Measurements from ENCODE around the gene SLC9A1.
"Not testable (repeated sequence)": the region's sequence is repeated elsewhere in the genome, so short reads cannot be mapped to it uniquely, and the experiment has no call there.

SLC9A1 gene

GRCh38 chr1:27130798-27131197, 24.1 kb downstream of the SLC9A1 start:
- no peak for DNase-seq

GRCh38 chr1:27129225-27129624, 25.7 kb downstream of the SLC9A1 start:
- no peak for DNase-seq

- DNase-seq = no peak
Measured at GRCh38 chr1:27127419-27127818, 27.5 kb downstream of the SLC9A1 start.

DNA sequence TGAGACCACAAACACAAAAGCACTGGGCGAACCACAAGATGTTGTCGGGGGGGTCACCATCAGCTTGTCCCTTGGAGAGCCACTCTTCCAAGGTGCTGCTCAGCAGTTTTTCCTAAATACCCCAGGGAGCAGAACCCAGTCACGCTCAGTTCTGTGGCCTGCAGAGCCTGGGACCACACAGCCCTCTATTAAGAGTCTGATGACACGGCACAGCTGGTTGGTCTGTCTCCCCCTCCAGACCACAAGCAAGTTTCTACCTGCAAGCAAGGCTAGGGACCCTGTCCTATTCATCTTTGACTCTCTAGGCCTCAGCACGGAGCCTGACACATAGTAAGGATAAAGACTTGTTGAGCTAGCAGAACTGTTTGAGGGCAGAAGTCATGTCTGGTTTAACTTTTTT, 28.5 kb downstream of the SLC9A1 start:
- no peak for DNase-seq

- DNase-seq = not testable (repeated sequence)
Measured at GRCh38 chr1:27125125-27125524, 29.8 kb downstream of the SLC9A1 start.

DNA sequence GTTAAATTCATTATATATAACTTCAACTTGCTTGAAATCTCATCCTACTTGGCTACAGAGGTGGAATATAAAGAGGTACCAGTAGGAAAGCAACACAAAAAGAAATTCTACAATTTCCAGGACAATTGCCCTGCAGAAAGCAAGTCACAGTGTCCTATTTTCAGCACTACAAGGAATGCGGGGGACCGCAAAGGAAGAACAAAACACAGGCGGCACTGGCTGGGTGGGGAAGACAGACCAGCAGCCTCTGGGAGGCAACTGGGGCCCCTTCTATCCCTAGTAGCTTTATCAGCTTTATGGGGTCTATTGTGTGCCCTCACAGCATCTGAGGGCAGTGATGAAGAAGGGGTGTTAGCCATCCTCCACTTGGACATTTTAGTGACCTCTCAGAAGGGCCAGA, 30.5 kb downstream of the SLC9A1 start:
- no peak for DNase-seq

- no peak for DNase-seq
Measured at GRCh38 chr1:27122652-27123051, 32.3 kb downstream of the SLC9A1 start.

DNA sequence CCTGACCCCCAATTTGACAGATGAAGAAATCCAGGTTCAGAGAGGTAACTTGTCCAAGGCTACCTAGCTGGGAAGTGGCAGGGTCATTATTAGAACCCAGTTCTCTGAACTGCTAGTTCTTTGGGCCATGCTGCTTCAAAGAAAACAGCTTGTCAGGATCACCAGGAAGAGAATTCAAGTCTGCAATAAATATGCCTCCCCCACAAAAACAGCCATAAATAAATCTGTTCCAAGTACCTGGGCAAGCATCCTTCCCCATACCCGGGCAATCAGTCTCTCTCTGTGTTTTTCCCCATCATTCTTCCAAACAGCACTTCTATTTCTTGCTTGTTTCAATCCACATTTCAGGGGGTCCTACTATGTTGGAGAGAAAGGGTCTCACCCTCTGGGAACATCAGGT, 34.1 kb downstream of the SLC9A1 start:
- DNase-seq = no peak

DNA sequence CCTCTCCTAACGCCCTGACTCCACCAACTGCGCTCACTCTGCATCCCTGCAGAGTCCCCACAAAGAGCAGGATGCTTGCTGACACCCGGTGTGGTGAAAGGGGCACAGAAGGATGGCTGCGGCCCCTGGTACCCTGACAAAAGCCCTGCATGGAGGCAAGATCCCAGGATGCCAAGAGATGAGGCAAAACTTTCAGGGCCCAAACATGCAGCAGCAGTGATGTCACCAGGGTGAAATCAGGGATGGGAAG, 36.6 kb downstream of the SLC9A1 start:
- DNase-seq = no peak

- no peak for DNase-seq
Measured at GRCh38 chr1:27117733-27118439, 37.0 kb downstream of the SLC9A1 start.

- DNase-seq = no peak
Measured at GRCh38 chr1:27116697-27117096, 38.2 kb downstream of the SLC9A1 start.

GRCh38 chr1:27116232-27116631, 38.7 kb downstream of the SLC9A1 start:
- no peak for DNase-seq

GRCh38 chr1:27114546-27114945, 40.4 kb downstream of the SLC9A1 start:
- no peak for DNase-seq

DNA sequence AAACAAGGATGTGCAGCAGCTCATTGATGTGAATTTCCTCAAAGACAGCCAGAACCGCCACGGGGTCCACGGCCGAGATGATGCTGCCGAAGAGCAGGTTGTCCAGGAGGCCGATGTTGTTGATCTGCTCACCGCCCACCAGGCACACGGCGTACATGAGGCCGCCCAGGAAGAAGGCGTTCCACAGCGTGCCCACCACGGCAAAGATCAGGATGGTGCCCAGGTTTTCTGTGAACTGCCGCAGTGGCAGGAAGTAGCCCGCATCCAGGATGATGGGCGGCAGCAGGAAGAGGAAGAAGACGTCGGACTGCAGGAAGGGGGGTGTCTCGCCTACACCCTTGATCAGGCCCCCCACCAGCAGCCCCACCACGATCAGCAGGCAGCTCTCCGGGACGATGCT, 41.1 kb downstream of the SLC9A1 start:
- no peak for DNase-seq

DNA sequence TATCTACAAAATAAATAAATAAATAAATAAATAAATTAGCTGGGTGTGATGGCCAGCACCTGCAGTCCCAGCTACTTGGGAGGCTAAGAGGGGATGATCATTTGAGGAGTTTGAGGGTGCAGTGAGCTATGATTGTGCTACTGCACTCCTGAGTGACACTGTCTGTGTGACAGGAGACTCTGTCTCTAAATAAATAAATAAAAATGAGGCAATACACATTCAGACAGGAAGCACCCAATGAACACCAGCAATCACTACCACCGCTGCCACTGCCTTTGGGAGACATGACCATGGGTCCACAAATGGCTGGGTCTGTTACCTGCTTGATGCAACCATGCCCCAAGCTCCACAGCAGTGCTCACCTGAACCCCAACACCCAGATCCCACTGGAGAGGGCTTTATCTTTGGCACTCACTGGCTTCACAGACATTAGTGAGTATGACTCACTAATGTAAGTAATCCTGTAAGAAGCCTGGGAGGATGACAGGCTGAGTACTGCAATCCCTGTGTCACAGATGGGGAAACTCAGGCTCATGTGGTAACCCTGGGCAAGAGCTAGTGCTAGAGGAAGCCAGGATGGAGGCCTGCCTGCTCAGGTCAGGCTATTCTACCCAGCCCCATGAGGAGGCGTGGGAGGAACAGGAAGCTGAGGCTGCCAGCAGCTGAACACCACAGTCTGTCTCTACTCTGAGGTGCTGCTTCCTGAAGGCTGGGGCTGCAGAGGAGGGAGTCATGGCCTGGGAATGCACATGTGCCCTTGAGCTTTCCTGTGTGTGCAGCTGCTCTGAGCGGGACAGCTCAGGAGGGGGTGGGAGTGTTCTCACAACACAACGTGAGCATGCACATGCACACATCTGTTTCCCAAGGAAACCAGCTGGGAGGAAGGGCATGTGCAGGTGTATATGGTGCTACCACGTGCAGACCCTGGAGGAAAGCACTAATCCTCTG, 43.0 kb downstream of the SLC9A1 start:
- peak; percentile 74 for DNase-seq

GRCh38 chr1:27109103-27109822, 45.7 kb downstream of the SLC9A1 start:
- peak; percentile 23 for DNase-seq

DNA sequence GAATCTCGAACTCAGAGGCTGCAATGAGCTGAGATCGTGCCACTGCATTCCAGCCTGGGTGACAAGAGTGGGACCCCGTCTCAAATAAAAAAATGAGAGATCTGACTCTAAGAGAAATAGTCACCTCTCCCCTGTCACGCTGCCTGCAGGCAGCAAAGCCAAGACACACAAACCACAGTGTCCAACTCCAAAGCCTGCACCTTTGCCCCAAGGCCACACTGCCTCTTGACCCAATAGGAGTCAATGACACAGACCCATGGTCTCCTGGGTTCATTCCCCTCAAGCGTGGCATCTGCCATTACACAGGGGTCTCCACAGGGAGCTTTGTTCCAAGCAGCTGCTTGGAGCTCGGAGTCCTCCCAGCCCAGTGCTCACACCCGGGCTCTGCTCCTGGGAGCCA, 46.3 kb downstream of the SLC9A1 start:
- no peak for DNase-seq

DNA sequence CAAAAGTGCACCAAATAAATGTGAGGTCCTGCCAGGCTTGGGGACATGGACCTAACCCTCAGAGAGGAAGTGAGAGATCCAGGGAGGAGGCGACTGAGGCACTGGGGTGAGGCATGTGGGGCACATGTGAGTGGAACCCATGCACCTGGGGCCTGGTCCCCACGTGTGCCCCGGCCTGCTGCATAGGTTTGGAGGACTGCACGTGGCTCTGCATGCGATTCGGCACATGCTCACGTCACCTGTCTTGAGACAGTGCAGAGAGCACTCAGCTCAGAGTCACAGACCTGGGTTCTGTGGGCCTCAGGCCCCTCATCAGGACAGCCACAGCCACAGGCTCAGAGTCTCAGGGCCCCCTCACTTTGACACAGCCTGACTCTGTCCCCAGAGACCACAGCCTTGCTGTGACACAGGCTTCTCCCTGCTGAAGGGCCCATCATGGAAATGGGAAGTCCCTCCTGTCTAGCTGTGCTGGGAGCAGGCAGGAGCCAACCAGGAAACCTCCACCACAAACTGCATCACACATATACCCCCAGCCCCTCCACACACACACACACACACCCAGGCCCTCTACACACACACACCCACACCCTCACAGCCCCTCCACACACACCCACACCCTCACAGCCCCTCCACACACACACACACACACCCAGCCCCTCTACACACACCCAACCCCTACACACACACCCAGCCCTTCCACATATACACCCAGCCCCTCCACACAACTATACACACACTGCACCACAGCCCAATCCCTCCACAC, 48.2 kb downstream of the SLC9A1 start:
- DNase-seq = no peak

- DNase-seq = no peak
Measured at GRCh38 chr1:27105018-27105417, 49.9 kb downstream of the SLC9A1 start.

DNA sequence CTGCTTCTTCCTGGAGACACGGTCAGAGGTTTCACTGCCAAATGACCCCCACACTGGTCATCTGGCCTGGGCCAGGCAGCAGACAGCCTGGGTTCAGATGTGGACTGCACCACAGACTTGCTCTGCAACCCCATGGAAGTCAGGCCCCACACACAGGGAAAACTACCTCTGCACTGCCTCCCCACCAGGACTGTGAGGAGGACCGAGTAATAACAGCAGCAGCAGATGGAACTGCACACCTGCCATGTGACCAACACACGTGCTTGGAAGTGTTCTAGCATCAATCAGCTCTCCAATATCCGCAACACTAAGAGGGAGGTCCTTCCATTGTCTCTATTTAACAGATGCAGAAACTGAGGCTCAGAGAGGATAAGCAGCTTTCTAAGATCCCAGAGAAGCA, 51.4 kb downstream of the SLC9A1 start:
- no peak for DNase-seq

- peak; percentile 79 for DNase-seq
Measured at GRCh38 chr1:27102707-27103468, 52.0 kb downstream of the SLC9A1 start.

DNA sequence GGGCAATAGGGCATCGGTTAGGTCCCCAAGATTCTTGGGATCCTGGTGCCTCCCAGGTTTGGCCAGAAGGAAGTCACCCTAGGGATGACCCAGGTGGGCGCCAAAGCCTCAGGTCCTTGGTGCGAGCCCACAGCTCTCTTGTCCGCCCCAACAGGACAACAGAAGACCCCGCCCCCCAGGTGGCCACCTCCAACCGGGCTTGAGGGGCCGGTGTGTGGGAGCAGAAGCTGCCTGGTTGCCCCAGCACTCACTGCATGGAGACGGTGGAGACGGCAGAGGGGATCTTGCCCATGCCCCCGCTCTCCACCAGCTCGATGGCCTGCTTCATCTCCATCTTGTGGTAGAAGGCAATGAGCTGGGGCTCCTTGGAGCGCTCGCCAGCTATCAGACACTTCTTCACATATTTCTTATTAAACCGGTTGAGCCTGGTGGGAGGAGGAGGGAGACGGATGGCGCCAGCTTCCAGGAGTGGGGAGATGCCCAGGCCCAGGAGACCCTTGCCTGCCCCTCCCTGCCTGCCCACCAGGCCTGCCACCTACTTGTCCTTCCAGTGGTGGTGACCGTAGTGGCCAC, 52.7 kb downstream of the SLC9A1 start:
- DNase-seq = no peak
